K562 (cell line): ENCODE measurements around the gene GALP. TPM values are rescaled to one million over a fixed set of nuclear protein-coding genes. Genes with fewer than 3 reads are reported as not detected.

Source experiments
- ATAC-seq: fragments of 200-7000 bp; cut with Tn5 transposase; 3 replicates; pipeline ENCODE4 v1.9.1; 2020; ENCODE audit warnings: moderate library complexity
- BruUV-seq: library from RNA; stranded (reverse); fragments of 400-500 nt; replicated peaks from 2 replicates; lab custom pipeline; 2021; lab: Mats Ljungman, UMichigan
- CTCF ChIA-PET: fragments of 300-600 bp; formaldehyde crosslinking; extraction: SDS; loops from one replicate; lab custom pipeline; 2021; ENCODE audit warnings: low intra/inter-chr PET ratio; lab: Yijun Ruan, JAX
- POLR2A ChIA-PET: fragments of 300-600, 350-650 bp; sonication (Branson Sonifier 250); formaldehyde crosslinking; extraction: SDS; loops from one replicate; lab custom pipeline; 2021; ENCODE audit warnings: antibody characterized with exemption, inconsistent platforms; lab: Yijun Ruan, JAX
- DNase-seq, 4 experiments: peaks; one replicate each; pipeline versions ENCODE4 v3.0.0 to v3.0.0-alpha.2; 2011 to 2018; ENCODE audit warnings: low spot score in 3 of 4, mixed read lengths in 3 of 4; ENCODE audit errors: extremely low read depth in 1 of 4
- FAIRE-seq: peaks from 2 replicates; lab custom pipeline; 2011; peaks lifted over from hg19 to GRCh38; lab: Jason Lieb, UNC
- H2AFZ ChIP-seq: 2 replicates; pipeline ENCODE4 v1.6.0; 2011; ENCODE audit warnings: low read depth, low read length, control low read depth, inconsistent platforms
- H3K27ac ChIP-seq: fragments of 200-600 bp; 3 replicates; pipeline ENCODE4 v1.8.0; 2011; ENCODE audit warnings: low read depth, mild to moderate bottlenecking, control low read depth, inconsistent platforms, low read length, moderate library complexity, mixed read lengths; ENCODE audit errors: extremely low read depth
- H3K27me3 ChIP-seq, 2 experiments: fragments of 300-600 bp in 1 of 2; 2 replicates in 1 of 2; 3 replicates in 1 of 2; pipeline versions ENCODE4 v1.6.0 to v1.8.0; 2011; ENCODE audit warnings: inconsistent platforms in 2 of 2, low read length in 2 of 2, mild to moderate bottlenecking in 1 of 2, mixed read lengths in 1 of 2, moderate library complexity in 1 of 2; ENCODE audit not compliant: control insufficient read depth in 2 of 2, insufficient read depth in 2 of 2
- H3K36me3 ChIP-seq: fragments of 300-600 bp; 3 replicates; pipeline ENCODE4 v1.8.0; 2011; ENCODE audit warnings: mild to moderate bottlenecking, low read length, inconsistent platforms; ENCODE audit not compliant: control insufficient read depth, insufficient read depth
- H3K4me1 ChIP-seq, 2 experiments: fragments of 200-600 bp in 1 of 2; replicated peaks in 1 of 2; 2 replicates in 1 of 2; 3 replicates in 1 of 2; pipeline versions ENCODE4 v1.5.1 to v1.8.0; 2011; ENCODE audit warnings: inconsistent platforms in 2 of 2, low read length in 2 of 2, mild to moderate bottlenecking in 1 of 2, mixed read lengths in 1 of 2, moderate library complexity in 1 of 2; ENCODE audit not compliant: control insufficient read depth in 2 of 2, insufficient read depth in 2 of 2
- H3K4me2 ChIP-seq: 2 replicates; pipeline ENCODE4 v1.6.1; 2011; ENCODE audit warnings: low read length, control low read depth, inconsistent platforms, mixed read lengths; ENCODE audit not compliant: insufficient read depth
- H3K4me3 ChIP-seq: fragments of 200-600 bp; sonication (generic), shearing (Covaris generic); 2 replicates; pipeline ENCODE4 v1.5.1; 2016; ENCODE audit warnings: control low read depth, inconsistent platforms
- H3K79me2 ChIP-seq: fragments of 200-600 bp; 3 replicates; pipeline ENCODE4 v1.8.0; 2011; ENCODE audit warnings: low read length, inconsistent platforms; ENCODE audit not compliant: control insufficient read depth, insufficient read depth
- H3K9ac ChIP-seq, 2 experiments: 2 replicates each; pipeline versions ENCODE4 v1.6.0 to v1.6.1; 2011; ENCODE audit warnings: low read depth in 2 of 2, low read length in 2 of 2, control low read depth in 1 of 2, inconsistent platforms in 1 of 2, mild to moderate bottlenecking in 1 of 2, mixed read lengths in 1 of 2; ENCODE audit not compliant: insufficient read depth in 1 of 2
- H3K9me1 ChIP-seq: one replicate; pipeline ENCODE4 v1.6.0; 2011; ENCODE audit warnings: inconsistent platforms, mild to moderate bottlenecking, low read length, moderate library complexity; ENCODE audit not compliant: control insufficient read depth, insufficient read depth
- H3K9me3 ChIP-seq: replicated peaks from 2 replicates; pipeline ENCODE4 v1.5.1; 2011; ENCODE audit warnings: low read depth, low read length, inconsistent platforms; ENCODE audit not compliant: control insufficient read depth, insufficient read depth
- H4K20me1 ChIP-seq: replicated peaks from 2 replicates; pipeline ENCODE4 v1.6.1; 2011; ENCODE audit warnings: low read length, inconsistent platforms, mixed read lengths; ENCODE audit not compliant: control insufficient read depth, insufficient read depth
- CBX8 ChIP-seq: fragments of 200-600 bp; sonication (generic); IDR thresholded peaks from 2 replicates; pipeline ENCODE4 v1.6.1; 2012; ENCODE audit warnings: borderline replicate concordance, mixed run types, low read depth, mild to moderate bottlenecking, moderate library complexity, mixed read lengths, low read length, control low read depth, inconsistent platforms; ENCODE audit not compliant: poor library complexity, severe bottlenecking; ENCODE audit errors: extremely low read depth
- DMBX1 ChIP-seq: fragments of 250-450 bp; sonication (Bioruptor Pico); IDR thresholded peaks from 2 replicates; pipeline ENCODE4 v1.8.0; 2022; ENCODE audit warnings: inconsistent platforms, mild to moderate bottlenecking, moderate library complexity, borderline replicate concordance
- ERF ChIP-seq: fragments of 450-650 bp; formaldehyde crosslinking; IDR thresholded peaks from 2 replicates; pipeline ENCODE4 v1.4.0; 2020; ENCODE audit warnings: mild to moderate bottlenecking, mixed read lengths
- GATA2 ChIP-seq: sonication (generic); formaldehyde crosslinking; IDR thresholded peaks from 2 replicates; pipeline ENCODE4 v1.4.0; 2020; ENCODE audit warnings: mild to moderate bottlenecking, missing genetic modification reagents
- JUN ChIP-seq, 2 experiments: sonication (generic) in 1 of 2; formaldehyde crosslinking in 1 of 2; IDR thresholded peaks; 2 replicates each; pipeline versions ENCODE4 v1.6.1 to v1.8.0; 2012 to 2022; ENCODE audit warnings: borderline replicate concordance in 2 of 2, mild to moderate bottlenecking in 2 of 2, improper control_type of control experiment in 1 of 2, low read depth in 1 of 2, low read length in 1 of 2, missing genetic modification reagents in 1 of 2
- TBL1XR1 ChIP-seq, 2 experiments: IDR thresholded peaks; 2 replicates each; pipeline ENCODE4 v1.6.1; 2012; ENCODE audit warnings: improper control_type of control experiment in 2 of 2, low read length in 2 of 2, mild to moderate bottlenecking in 1 of 2
- WGBS: fragments of 100-300 bp; shearing (Covaris generic); methylation state at CpG from one replicate; pipeline ENCODE4 v1.1.6; 2016; ENCODE audit warnings: low coverage, mixed read lengths; ENCODE audit not compliant: insufficient coverage; ENCODE audit errors: missing lambda C conversion rate; 5-methylcytosine and 5-hydroxymethylcytosine counted together
- in situ Hi-C: fragments of 300-500 bp; cut with MboI; formaldehyde crosslinking; loops from 4 replicates; pipeline ENCODE4 v1.15.0; 2018; ENCODE audit warnings: inconsistent platforms, mixed read lengths
- intact Hi-C: fragments of 100-400 bp; cut with micrococcal nuclease; formaldehyde crosslinking; loops from 2 replicates; pipeline ENCODE4 v1.14.2; 2022
- polyA plus RNA-seq, 8 experiments: library from polyadenylated mRNA; depleted of rRNA in 4 of 8; stranded (reverse) in 5 of 8; unstranded in 3 of 8; fragments of >200 nt; fragmentation: Nextera tagmentation in 2 of 8; fragmentation: Illumina TruSeq in 1 of 8; extraction: Ambion mirVana in 2 of 8; extraction: Trizol in 1 of 8; gene quantifications; 2 replicates each; pipeline versions ENCODE4 v1.2.1 to v1.2.3, GENCODE V29; 2011 to 2014; ENCODE audit warnings: inconsistent platforms in 1 of 8, missing spikeins in 1 of 8
- total RNA-seq, 7 experiments: library from RNA; depleted of rRNA in 6 of 7; stranded (reverse); fragments of >200 nt in 6 of 7; fragmentation: Illumina TruSeq in 2 of 7; extraction: Trizol in 2 of 7; gene quantifications; 2 replicates each; pipeline versions ENCODE4 v1.2.1 to v1.2.3, GENCODE V29; 2011 to 2021; ENCODE audit warnings: low replicate concordance in 1 of 7
- TF ChIP-seq, protein P1 (sequence below), 2 experiments: fragments of 150-350 bp in 1 of 2; IDR thresholded peaks; 2 replicates each; pipeline ENCODE4 v1.6.1; 2012 to 2016; ENCODE audit warnings: low read depth in 2 of 2, low read length in 2 of 2, mild to moderate bottlenecking in 1 of 2, moderate library complexity in 1 of 2
- TF ChIP-seq, protein P2 (sequence below): fragments of 450-650 bp; IDR thresholded peaks from 2 replicates; pipeline ENCODE4 v1.6.1; 2016; ENCODE audit warnings: antibody characterized with exemption
- TF ChIP-seq, protein P3 (sequence below): IDR thresholded peaks from 2 replicates; pipeline ENCODE4 v1.6.1; 2012; ENCODE audit warnings: low read depth, low read length, improper control_type of control experiment, borderline replicate concordance
- TF ChIP-seq, protein P4 (sequence below): sonication (generic); formaldehyde crosslinking; IDR thresholded peaks from 2 replicates; pipeline ENCODE4 v1.4.0; 2020; ENCODE audit warnings: mild to moderate bottlenecking, missing genetic modification reagents

GALP gene
- total and polyA plus RNA-seq, 9 of the 15 experiments (the other 6 are each of a cell fraction or from before 2014, with no cell fraction given) = not detected

DNA sequence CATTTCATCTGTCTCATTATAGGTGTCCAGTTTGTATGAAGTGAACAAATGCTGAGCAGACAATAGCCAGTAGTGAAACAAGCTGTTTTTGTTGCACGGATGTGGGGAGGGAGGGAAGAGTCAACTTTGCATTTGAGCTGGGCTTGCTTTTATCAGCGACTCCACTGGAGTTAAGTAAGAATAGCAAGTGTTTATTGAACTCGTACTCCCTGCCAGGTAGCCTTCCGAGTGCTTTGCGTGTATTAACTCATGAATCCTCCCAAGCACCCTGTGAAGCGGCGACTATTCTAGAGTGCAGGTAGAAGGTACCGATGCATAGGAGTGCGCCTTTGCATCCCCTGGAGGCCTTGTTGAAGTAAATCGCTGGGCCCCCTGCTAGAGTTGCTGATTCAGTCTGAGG is 39.4 kb upstream of the GALP start (continued):
- TF ChIP-seq, protein P1, sequence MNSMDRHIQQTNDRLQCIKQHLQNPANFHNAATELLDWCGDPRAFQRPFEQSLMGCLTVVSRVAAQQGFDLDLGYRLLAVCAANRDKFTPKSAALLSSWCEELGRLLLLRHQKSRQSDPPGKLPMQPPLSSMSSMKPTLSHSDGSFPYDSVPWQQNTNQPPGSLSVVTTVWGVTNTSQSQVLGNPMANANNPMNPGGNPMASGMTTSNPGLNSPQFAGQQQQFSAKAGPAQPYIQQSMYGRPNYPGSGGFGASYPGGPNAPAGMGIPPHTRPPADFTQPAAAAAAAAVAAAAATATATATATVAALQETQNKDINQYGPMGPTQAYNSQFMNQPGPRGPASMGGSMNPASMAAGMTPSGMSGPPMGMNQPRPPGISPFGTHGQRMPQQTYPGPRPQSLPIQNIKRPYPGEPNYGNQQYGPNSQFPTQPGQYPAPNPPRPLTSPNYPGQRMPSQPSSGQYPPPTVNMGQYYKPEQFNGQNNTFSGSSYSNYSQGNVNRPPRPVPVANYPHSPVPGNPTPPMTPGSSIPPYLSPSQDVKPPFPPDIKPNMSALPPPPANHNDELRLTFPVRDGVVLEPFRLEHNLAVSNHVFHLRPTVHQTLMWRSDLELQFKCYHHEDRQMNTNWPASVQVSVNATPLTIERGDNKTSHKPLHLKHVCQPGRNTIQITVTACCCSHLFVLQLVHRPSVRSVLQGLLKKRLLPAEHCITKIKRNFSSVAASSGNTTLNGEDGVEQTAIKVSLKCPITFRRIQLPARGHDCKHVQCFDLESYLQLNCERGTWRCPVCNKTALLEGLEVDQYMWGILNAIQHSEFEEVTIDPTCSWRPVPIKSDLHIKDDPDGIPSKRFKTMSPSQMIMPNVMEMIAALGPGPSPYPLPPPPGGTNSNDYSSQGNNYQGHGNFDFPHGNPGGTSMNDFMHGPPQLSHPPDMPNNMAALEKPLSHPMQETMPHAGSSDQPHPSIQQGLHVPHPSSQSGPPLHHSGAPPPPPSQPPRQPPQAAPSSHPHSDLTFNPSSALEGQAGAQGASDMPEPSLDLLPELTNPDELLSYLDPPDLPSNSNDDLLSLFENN (IDR thresholded peaks at IDR 0.05; ENCODE audit: low read depth in 2 of 2, low read length in 2 of 2) = no peak
- TF ChIP-seq, protein P2, sequence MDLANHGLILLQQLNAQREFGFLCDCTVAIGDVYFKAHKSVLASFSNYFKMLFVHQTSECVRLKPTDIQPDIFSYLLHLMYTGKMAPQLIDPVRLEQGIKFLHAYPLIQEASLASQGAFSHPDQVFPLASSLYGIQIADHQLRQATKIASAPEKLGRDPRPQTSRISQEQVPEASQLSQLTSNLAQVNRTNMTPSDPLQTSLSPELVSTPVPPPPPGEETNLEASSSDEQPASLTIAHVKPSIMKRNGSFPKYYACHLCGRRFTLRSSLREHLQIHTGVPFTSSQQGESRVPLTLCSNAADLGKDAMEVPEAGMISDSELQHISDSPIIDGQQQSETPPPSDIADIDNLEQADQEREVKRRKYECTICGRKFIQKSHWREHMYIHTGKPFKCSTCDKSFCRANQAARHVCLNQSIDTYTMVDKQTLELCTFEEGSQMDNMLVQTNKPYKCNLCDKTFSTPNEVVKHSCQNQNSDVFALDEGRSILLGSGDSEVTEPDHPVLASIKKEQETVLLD = no peak
- TF ChIP-seq GATA2 (CRISPR knock-in tag) = no peak
- TF ChIP-seq, all 486 proteins: peak for 2

DNA sequence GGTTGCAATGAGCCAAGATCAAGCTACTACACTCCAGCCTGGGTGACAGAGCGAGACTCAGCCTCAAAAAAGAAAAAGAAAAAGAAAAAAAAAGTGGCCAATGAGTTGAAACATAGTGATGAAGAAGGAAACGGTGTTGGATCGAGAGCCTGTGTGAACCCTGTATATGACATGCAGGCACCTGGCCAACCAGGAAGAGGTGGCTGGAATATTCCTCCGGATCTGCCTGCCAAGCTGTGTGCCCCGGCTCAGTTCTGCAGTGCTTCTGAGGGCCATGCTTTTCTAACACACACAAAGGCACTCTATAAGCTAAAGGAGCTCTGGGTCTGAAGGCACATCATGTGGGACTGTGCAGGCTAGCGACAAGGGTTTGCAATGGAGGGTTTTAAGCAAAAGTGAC is 38.4 kb upstream of the GALP start:
- Histone ChIP-seq H3K4me3 (no peak overlapping the region), H3K9me1 (no peaks in the 10 kb centered on the region), H3K27ac (no peak overlapping the region), H3K4me2 (no peak overlapping the region), H2AFZ (no peak overlapping the region), H4K20me1 (no peaks in the 10 kb centered on the region), H3K4me1 (peaks cover 13 to 15% of the 10 kb centered on the region in 2 experiments), H3K36me3 (no peaks in the 10 kb centered on the region), H3K9ac (no peak overlapping the region), H3K79me2 (peaks cover 19% of the 10 kb centered on the region), H3K9me3 (no peaks in the 10 kb centered on the region), H3K27me3 (no peaks in the 10 kb centered on the region)
- ChIA-PET CTCF (no interaction called here), POLR2A (interaction anchor here (0.6 to 1.9 kb wide), 3 partner anchors 16 to 1933 kb away, joined by 3 to 8 read pairs (median 5); partner anchors contain the start of gene ZNF787)
- 62% methylated on average over 6 of the region's 6 CpGs for WGBS
- intact Hi-C loops (no loop called here), in situ Hi-C loops (loop anchor here (25.0 kb wide), 1 partner anchor 975 kb away; the partner anchor contains the start of genes DNAAF3 and TNNI3)
- no peak for FAIRE-seq
- no peak for ATAC-seq
- no TSS peak for BruUV-seq
- no peak for DNase-seq
- TF ChIP-seq, protein P3, sequence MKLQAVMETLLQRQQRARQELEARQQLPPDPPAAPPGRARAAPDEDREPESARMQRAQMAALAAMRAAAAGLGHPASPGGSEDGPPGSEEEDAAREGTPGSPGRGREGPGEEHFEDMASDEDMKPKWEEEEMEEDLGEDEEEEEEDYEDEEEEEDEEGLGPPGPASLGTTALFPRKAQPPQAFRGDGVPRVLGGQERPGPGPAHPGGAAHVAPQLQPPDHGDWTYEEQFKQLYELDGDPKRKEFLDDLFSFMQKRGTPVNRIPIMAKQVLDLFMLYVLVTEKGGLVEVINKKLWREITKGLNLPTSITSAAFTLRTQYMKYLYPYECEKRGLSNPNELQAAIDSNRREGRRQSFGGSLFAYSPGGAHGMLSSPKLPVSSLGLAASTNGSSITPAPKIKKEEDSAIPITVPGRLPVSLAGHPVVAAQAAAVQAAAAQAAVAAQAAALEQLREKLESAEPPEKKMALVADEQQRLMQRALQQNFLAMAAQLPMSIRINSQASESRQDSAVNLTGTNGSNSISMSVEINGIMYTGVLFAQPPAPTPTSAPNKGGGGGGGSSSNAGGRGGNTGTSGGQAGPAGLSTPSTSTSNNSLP = no peak
- TF ChIP-seq, protein P4, sequence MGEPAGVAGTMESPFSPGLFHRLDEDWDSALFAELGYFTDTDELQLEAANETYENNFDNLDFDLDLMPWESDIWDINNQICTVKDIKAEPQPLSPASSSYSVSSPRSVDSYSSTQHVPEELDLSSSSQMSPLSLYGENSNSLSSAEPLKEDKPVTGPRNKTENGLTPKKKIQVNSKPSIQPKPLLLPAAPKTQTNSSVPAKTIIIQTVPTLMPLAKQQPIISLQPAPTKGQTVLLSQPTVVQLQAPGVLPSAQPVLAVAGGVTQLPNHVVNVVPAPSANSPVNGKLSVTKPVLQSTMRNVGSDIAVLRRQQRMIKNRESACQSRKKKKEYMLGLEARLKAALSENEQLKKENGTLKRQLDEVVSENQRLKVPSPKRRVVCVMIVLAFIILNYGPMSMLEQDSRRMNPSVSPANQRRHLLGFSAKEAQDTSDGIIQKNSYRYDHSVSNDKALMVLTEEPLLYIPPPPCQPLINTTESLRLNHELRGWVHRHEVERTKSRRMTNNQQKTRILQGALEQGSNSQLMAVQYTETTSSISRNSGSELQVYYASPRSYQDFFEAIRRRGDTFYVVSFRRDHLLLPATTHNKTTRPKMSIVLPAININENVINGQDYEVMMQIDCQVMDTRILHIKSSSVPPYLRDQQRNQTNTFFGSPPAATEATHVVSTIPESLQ = no peak
- TF ChIP-seq DMBX1 (no peak), ERF (no peak), JUN (IDR thresholded peaks at IDR 0.05; ENCODE audit: borderline replicate concordance, low read depth, low read length) (no peak), JUN (CRISPR knock-in tag; IDR thresholded peaks at IDR 0.05; ENCODE audit: borderline replicate concordance) (no peak), TBL1XR1 (IDR thresholded peaks at IDR 0.05; ENCODE audit: low read length in 2 of 2) (no peak), CBX8 (no peak)
